Measurements from ENCODE around the gene CHRND.

The CHRND gene

DNA sequence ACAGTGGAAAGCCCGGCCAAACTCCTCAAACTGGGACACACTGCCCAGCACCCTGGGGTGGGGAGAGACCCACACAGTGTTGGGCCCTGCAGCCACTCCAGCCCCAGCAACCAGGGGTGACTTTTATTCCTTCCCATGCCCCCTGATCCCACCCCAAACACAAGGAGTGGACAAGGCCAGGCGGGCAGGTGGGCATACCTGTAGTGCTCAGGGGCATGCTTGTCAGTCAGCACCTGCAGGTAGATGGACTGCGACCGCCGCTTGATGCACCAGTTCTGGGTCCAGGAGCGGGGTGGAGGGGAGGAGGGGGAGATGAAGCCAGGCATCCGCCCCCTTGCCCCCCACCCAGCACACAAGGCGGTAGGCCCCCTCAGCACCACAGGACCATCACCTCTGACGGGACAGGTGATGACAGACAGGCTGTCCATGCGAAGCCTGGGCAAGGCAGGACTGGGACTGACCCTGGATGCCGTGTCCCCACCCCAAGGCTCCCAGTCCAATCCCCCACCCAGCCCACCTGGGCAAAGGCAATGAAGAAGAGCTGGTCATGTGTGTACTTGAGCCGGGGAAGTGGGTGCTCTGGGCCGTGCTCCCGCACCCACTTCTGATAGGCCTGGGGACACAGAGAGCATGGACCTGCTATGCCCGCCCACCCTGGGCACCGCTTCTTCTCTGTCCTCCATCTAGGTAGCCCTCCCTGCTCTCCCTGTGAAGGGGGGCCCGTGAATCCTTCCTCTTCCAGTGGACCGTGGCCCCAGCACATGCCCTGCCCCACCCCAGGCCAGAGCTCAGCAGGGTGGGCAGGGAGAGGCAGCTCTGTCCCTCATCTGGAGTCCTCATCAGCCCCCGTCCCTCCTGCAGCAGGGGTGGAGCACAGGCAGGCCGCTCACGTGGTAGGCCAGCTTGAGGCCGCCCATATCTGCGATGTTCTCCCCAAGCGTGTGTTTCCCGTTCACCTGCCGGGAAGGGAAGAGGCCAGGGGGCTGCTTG is 45.5 kb upstream of the CHRND start:
- H3K36me3 Mint-ChIP-seq (ENCODE audit: low read depth) = no peaks in the 10 kb centered on the region

DNA sequence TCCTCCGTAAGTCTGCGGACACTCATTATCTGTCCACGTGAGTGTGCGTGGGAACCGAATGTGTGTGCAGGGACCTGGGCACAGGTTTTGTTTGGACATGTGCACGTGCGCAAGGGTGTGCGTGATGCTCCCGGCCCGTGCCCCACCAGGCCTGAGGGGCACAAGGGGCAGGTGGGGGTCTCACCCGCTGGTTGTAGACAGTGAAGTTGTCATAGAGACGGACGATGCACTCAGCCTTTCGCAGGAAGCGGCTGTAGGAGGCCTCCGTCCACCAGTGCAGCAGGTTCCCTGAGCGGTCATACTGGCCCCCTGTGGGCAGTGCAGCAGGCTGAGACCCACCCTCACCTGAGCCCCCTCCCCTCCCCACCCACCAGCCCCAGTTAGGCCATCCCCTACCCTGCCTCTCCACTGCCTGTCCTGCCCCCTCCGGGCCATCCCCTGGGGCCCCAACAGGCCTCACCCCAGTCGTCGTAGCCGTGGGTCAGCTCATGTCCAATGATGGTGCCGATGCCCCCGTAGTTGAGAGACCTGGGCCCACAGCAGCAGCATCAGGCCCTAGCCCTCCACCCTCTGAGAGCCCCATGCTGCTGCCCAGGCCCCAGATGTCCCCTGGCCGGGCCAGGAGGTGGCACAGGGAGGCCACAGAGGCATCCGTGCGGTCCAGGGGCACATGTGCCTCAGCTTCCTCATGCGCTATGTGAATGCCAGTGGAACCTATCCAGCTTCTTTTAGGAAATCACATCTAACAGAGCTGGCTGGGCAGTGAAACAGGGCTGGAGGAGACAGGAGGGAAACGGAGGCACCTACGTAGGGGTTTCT is 44.4 kb upstream of the CHRND start:
- no peaks in the 10 kb centered on the region for H3K36me3 Mint-ChIP-seq (ENCODE audit: low read depth)
- H3K9me3 Mint-ChIP-seq = no peaks in the 10 kb centered on the region
- peaks cover 66% of the 10 kb centered on the region for H3K27me3 Mint-ChIP-seq (ENCODE audit: low read depth)
- TF ChIP-seq, protein P1, sequence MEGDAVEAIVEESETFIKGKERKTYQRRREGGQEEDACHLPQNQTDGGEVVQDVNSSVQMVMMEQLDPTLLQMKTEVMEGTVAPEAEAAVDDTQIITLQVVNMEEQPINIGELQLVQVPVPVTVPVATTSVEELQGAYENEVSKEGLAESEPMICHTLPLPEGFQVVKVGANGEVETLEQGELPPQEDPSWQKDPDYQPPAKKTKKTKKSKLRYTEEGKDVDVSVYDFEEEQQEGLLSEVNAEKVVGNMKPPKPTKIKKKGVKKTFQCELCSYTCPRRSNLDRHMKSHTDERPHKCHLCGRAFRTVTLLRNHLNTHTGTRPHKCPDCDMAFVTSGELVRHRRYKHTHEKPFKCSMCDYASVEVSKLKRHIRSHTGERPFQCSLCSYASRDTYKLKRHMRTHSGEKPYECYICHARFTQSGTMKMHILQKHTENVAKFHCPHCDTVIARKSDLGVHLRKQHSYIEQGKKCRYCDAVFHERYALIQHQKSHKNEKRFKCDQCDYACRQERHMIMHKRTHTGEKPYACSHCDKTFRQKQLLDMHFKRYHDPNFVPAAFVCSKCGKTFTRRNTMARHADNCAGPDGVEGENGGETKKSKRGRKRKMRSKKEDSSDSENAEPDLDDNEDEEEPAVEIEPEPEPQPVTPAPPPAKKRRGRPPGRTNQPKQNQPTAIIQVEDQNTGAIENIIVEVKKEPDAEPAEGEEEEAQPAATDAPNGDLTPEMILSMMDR (IDR thresholded peaks at IDR 0.05; ENCODE audit: unreplicated experiment in 3 of 3) = no peak
- no peak overlapping the region for H3K4me3 Mint-ChIP-seq
- no peaks in the 10 kb centered on the region for H3K4me1 Mint-ChIP-seq
- no peak overlapping the region for H3K27ac Mint-ChIP-seq

More for the DNA sequence above, 45.5 kb upstream of the CHRND start:
- H3K4me3 Mint-ChIP-seq = no peak overlapping the region
- no peaks in the 10 kb centered on the region for H3K9me3 Mint-ChIP-seq
- peaks cover 63% of the 10 kb centered on the region for H3K27me3 Mint-ChIP-seq (ENCODE audit: low read depth)
- no peaks in the 10 kb centered on the region for H3K4me1 Mint-ChIP-seq
- H3K27ac Mint-ChIP-seq = no peak overlapping the region
- TF ChIP-seq, protein P1 (IDR thresholded peaks at IDR 0.05; ENCODE audit: unreplicated experiment in 3 of 3) = no peak

DNA sequence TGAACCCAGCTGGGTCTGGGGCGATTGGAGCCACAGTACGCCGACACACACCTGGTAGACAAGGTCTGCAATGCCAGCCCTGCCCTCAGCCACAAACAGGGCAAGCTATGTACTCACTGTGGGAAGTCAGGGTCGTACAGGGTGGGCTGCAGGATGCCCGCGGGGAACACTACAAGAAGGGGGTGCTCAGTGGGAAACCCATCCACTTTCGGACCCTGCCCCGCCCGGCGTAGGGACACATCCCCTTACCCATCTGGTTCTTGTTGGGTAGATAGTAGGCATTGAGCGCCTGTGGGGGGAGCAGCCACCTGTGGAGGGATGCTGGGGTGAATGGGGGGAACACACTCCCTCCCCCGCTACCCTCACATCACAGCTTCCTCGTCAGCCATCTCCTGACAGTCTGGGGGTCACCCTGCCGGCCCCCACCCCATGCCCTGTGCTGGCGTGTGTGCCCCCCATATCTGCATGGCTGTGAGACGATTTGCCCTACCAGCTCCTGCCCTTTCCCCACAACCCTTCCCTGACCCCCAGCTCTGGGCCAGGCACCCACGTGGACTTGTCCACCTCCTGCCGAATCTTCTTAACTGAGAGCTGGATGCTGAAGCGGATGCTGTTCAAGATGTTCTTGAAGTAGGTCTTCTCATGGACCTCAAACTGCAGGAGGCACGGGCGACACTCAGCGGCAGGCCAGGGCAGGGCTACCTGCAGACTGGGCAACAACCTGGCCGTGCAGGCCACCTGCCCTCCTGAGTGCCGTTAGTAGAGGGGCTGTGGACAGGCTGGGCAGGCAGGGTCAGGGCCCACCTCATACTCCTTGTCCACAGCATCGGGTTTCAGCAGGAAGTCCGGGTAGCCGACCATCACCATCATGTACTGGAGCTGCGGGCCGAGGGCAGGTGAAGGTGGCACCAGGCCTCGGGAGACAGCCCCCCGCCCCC is 43.4 kb upstream of the CHRND start:
- Mint-ChIP-seq H3K4me1 (no peaks in the 10 kb centered on the region), H3K27me3 (ENCODE audit: low read depth) (peaks cover 70% of the 10 kb centered on the region), H3K27ac (no peak overlapping the region), H3K36me3 (ENCODE audit: low read depth) (no peaks in the 10 kb centered on the region), H3K9me3 (no peaks in the 10 kb centered on the region), H3K4me3 (no peak overlapping the region)
- TF ChIP-seq, protein P1 (IDR thresholded peaks at IDR 0.05; ENCODE audit: unreplicated experiment in 3 of 3) = no peak

DNA sequence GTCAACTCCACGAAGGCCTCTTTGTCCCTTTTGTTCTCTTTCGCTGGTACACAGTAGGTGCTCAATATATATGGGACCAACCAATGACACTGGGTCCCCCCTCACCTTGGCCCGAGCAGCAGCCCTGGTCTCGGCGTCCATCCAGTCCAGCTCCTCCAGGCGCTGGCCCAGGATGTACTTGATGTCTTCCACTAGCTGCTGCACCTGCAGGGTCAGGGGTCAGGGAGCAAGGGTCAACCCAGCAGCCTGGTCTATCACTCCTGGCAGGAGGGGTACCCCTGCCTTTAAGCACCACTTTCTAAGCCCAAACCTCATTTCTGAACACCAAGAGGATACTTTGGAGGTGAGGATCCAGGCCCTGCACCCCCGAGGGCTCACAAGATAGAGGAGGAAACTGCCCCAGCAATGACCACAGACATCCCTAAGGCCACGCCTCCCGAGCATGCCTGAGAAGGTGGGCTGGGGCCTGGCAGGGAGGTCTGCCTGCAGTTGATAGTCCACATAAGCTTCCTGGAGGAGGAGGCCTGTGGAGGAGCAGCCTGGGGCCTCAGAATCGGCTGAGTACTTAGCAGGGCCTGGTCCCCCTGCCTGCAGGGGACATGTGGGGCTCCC is 42.5 kb upstream of the CHRND start:
- H3K4me3 Mint-ChIP-seq = no peak overlapping the region
- H3K27me3 Mint-ChIP-seq (ENCODE audit: low read depth) = peaks cover 73% of the 10 kb centered on the region
- TF ChIP-seq, protein P1 (IDR thresholded peaks at IDR 0.05; ENCODE audit: unreplicated experiment in 3 of 3) = no peak
- no peak overlapping the region for H3K27ac Mint-ChIP-seq
- H3K4me1 Mint-ChIP-seq = no peaks in the 10 kb centered on the region
- no peaks in the 10 kb centered on the region for H3K9me3 Mint-ChIP-seq
- H3K36me3 Mint-ChIP-seq (ENCODE audit: low read depth) = no peaks in the 10 kb centered on the region
